ENCODE data around the gene SHISAL2A.
A peak's percentile ranks its signal among the peaks of the same experiment; 100 is the strongest.
"Not testable (repeated sequence)": the region's sequence is repeated elsewhere in the genome, so short reads cannot be mapped to it uniquely, and the experiment has no call there.

Gene SHISAL2A

DNA sequence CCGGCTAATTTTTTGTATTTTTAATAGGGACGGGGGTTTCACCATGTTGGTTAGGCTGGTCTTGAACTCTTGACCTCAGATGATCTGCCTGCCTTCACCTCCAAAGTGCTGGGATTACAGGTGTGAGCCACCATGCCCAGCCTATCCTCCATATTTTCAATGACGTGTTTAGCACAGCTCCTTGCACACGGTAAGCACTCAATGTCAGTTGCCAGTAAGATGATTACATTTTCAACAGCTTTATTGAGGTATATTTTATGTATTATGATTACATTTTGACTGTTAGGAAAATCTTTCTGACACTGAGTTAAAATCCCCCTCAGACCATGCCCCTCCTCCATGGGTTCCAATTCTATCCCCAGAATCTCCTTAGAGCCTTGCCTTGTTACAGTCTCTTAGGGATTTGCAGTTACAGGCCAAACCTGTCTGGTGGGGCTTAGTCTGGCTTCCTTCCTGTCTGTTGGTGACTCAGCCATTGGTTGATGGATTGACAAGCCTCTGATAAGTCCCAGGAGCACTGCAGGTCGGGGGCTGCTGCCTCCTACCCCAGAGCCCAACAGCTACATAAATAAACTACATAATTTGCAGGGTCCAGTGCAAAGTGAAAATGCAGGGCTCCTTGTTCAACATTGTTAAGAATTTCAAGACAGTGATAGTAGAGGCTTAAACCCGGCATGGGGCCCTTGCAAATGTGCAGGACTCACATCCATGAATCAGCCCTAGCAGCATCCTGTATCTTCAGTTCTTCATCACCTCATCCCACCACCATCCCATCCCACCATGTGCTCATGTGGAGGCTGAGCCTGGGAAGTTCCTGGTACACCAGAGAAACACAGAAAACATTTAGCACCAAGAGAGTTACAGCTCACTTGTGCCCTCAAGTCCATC is 41.8 kb downstream of the SHISAL2A start:
- intact Hi-C loops (cut with DNase I) = no loop called here
- DNase-seq = no peak

DNA sequence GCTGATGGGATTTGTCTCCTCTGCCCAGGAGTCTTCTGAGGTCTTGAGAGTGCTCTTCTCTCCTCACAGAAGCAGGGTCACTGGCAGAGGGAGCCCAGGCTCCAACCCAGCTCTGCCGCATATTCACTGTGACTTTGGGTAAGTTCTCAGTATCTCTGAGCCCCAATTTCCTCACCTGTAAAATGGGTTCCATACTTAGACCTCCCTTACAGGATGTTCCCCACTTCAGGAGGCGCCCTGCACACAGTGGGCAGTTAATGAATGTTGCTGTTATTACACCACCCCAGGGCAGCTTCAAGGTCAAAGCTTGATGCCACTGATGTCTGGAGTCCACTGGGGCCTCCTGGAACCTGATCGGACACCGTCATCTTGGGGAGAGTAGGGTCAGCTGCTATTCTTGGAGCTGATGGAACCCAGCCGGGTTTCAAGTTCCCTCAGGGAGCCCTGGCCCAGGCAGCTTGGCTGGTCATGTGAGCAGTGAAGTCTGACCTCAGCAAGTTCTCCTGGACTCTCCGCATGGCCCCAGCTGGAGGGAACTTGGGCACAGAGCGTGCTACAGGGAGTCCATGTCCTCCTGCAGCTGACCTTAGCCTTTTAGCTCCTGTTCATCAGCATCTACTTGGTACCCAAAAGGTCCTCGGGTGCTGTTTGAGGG is 43.4 kb downstream of the SHISAL2A start:
- peak in 36 of 42 donors; percentile 11 to 69 (median 44) for DNase-seq
- intact Hi-C loops (cut with DNase I) = no loop called here

DNA sequence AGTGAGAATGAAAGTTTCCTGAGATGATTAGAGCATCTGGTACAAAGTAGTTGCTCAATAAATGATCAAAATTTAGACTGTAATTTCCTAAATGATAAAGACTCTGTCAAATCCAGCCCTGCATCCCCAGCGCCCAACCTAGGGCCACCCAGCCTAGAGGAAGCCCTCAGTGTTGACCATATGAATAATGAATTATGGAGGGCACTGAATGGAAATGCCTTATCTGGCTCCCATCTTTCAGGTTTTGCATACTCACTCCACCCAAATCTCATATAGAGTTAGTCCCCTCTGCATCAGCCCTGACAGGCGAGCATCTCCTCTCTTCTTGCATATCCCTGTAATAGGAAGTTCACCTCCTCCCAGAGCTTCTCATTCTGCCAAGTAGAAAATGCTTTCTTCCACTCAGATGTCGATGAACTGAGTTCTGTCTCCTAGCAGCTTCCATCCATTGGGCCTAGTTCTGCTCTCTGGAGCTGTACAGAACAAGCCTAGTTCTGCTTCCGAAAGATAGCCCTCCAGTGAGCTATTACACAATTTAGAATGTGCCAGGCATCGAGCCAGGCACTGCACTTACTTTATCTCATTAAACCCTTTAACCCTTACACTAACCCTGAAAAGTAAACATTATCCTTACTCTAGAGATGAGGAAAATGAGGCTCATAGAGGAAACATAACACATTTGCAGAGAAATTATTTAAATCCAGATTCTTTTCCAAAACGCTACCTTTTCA is 44.3 kb downstream of the SHISAL2A start:
- no peak for DNase-seq
- intact Hi-C loops (cut with DNase I) = no loop called here

DNA sequence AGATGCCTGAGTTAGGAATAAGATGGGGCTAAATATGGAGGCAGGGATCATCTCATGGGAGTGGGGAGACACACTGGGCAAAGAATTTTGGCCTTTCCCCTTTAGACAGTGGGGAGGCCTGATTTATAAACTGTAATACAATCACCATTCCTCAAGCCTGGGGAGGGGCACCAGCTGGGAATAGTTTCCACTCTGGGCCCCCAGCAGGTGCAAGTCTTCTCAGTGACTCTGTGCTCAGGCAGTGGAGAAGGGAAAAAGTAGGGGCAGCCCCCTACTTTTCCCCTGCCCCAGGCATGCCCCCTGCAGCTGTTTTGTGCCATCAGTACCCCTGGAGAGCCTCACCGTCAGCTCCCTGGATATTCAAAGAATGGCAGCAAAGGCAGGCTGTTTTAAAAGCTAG is 46.1 kb downstream of the SHISAL2A start:
- intact Hi-C loops (cut with DNase I) = no loop called here
- no peak for DNase-seq

DNA sequence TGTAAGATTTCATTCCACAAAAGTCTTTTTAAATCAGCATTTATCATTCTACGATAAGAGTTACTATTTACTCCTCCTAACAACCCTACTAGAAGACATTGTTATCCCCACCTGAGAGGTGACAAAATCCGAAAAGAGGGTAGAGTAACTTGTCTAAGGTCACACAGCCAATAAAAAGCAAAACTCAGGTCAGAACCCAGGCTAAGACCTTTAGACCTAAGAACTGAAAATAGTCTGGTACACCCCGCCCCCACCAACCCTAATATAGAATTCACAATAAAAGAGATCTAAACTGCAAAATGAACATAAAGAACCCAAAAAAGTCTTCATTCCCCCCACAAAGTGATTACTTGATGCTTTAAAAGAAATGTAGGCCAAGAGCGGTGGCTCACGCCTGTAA is 46.5 kb downstream of the SHISAL2A start:
- intact Hi-C loops (cut with DNase I) = no loop called here
- no peak for DNase-seq

DNA sequence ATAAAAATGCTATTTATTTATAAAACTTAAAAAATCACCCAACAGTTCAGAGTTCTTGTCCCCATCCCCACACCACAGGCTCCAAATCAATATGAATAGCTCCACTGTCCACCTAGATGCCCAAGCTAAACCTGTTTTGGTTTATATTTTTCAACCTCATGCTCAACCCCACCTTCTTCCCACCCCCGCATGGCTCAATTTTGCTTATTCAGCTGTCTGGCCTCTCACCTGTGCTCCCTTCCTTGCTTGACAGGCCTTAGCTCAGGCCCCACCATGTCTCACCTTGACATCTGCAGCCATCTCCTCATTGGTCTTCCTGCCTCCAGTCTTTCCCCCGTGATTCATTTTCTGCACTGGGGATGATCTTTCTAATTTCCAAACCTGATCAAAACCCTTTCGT is 47.4 kb downstream of the SHISAL2A start:
- intact Hi-C loops (cut with DNase I) = loop anchor here (10.0 kb wide), 1 partner anchor 546 kb away; no protein-coding TSS in a partner anchor
- no peak for DNase-seq

DNA sequence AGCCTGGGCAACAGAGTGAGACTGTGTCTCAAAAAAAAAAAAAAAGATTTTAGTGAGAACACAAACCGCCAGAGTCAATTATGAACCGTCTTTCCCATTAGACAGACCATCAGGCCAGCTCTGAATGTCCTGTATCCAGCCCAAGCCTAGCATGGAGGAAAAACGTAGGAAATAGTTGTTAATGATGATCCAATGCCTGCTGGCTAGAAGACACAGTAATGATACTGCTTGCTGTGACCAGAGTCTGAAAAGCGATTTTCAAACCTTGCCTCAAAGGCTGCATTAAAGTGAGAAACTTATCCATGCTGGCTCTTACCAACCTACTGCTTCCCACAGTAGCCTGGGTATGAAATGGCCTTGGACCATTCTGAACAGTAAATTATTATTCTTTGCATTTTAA is 48.2 kb downstream of the SHISAL2A start:
- DNase-seq = no peak
- intact Hi-C loops (cut with DNase I) = loop anchor here (10.0 kb wide), 1 partner anchor 546 kb away; no protein-coding TSS in a partner anchor

DNA sequence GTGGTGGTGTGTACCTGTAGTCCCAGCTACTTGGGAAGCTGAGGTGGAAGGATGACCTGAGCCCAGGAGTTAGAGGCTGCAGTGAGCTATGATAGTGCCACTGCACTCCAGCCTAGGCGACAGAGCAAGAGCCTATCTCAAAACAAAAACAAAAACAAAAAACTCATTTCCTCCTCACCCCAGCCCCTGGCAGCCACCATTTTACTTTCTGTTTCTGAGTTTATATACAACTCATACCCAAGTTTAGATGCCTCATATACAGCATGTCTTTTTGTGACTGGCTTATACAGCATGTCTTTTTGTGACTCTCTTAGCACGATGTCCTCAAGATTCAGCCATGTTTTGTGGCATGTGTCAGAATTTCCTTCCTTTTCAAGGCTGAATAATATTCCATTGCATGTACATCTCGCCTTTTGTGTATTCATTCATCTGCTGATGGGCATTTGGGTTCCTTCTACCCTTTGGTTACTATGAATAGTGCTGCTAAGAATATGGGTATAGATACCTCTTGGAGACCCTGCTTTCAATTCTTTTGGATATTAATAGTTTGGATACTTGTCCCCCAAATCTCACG is 50.5 kb downstream of the SHISAL2A start:
- no peak for DNase-seq

DNA sequence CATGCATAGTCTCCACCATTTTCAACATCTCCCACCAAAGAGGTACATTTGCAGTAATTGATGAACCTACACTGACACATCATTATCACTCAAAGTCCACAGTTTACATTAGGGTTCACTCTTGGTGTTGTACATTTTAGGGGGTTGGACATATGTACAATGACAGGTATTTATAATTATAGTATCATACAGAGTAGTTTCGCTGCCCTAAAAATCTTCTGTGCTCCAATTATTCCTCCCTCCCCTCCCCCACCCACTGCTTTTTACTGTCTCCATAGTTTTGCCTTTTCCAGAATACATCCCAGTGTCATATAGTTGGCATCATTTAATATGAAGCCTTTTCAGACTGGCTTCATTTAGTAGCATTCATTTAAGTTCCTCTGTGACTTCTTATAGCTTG is 51.6 kb downstream of the SHISAL2A start:
- intact Hi-C loops (cut with DNase I) = loop anchor here (10.0 kb wide), 1 partner anchor 550 kb away; no protein-coding TSS in a partner anchor

More for the DNA sequence above, 50.5 kb downstream of the SHISAL2A start:
- intact Hi-C loops (cut with DNase I) = loop anchor here (10.0 kb wide), 1 partner anchor 549 kb away; no protein-coding TSS in a partner anchor

DNA sequence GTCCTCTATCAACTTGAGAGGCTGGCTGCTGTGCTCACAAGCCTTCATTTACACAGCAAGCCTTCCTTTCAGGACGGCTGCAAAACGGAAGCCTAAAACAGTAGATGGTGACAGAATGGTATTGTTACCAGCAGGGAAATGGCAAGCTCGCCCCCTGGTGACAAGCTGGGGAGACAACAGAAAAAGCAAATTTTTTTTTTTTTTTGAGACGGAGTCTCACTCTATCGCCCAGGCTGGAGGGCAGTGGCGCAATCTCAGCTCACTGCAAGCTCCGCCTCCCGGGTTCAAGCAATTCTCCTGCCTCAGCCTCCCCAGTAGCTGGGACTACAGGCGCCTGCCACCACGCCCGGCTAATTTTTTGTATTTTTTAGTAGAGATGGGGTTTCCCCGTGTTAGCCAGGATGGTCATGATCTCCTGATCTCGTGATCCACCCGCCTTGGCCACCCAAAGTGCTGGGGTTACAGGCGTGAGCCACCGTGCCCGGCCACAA is 53.3 kb downstream of the SHISAL2A start:
- DNase-seq = peak; percentile 34 to 87 (median 68)
- intact Hi-C loops (cut with DNase I) = loop anchor here (10.0 kb wide), 1 partner anchor 552 kb away; no protein-coding TSS in a partner anchor

More for the DNA sequence above, 51.6 kb downstream of the SHISAL2A start:
- no peak for DNase-seq

DNA sequence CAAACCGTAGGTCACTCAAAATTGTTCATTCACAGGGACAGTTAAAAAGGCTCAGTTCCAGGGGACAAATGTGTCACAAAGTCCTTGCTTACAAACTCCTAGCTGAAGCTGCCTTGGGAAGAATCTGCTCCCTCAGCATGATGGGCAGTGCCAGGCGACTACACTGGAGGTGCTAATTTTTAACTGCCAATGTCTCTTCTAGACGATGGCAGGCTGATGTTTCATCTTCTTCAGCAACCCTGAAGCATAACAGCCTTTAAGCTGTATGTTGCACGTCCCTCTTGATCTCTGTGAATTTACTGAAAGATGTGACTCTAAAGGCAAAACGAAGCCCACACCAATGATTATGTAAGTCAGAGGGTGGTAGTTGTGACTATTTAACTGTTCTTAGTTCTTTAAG is 53.9 kb downstream of the SHISAL2A start:
- DNase-seq = peak in 2 of 42 donors; percentile 10 to 30
- intact Hi-C loops (cut with DNase I) = loop anchor here (10.0 kb wide), 1 partner anchor 552 kb away; no protein-coding TSS in a partner anchor

DNA sequence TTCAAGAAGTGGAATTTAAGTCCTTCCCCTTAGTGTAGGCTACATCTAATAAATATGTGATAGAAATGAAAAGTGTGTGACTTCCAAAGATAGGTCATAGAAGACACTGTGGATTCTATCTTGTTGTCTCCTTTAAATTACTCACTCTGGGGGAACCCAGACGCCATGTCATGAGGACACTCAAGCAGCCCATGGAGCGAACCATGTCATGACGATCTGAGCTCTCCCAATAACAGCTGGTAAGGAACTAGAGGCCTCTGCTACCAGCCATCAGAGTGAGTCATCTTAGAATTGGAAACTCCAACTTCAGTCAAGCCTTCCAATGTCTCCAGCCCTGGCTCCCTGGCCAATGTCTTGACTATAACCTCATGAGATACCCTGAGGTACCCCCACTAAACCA is 58.9 kb downstream of the SHISAL2A start:
- intact Hi-C loops (cut with DNase I) = no loop called here
- no peak for DNase-seq

DNA sequence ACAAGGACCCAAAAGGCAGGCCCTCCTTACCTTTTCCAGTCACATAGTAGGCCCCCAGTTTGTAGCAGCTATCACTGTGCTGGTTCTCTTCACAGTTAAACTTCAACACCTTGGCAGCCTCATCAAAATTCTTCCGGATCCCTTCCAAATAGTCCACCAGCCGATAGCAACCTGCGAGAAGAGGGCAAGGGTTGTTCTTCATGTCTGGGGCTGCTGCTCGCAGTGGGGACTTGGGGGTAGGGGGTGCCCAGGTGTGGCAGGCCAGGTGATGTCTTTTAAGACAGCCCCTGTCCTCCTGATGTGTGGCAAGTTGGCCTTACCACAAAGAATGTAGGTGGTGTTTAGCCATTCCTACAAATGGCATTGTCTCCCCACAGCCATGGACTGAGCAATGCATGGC is 59.7 kb downstream of the SHISAL2A start:
- intact Hi-C loops (cut with DNase I) = no loop called here
- no peak for DNase-seq

DNA sequence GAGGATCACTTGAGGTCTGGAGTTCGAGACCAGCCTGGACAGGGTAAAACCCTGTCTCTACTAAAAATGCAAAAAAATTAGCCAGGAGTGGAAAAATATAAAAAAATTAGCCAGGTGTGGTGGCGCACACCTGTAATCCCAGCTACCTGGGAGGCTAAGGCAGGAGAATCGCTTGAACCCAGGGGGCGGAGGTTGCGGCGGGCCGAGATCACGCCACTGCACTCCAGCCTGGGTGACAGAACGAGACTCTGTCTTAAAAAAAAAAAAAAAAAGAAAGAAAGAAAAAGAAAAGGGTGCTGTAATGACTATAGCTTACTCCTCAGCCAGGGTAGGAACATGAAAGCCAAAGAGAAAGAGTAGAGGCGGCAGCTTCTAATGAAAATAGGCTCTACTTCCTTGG is 60.4 kb downstream of the SHISAL2A start:
- DNase-seq; intact Hi-C loops (cut with DNase I): not testable (repeated sequence)

DNA sequence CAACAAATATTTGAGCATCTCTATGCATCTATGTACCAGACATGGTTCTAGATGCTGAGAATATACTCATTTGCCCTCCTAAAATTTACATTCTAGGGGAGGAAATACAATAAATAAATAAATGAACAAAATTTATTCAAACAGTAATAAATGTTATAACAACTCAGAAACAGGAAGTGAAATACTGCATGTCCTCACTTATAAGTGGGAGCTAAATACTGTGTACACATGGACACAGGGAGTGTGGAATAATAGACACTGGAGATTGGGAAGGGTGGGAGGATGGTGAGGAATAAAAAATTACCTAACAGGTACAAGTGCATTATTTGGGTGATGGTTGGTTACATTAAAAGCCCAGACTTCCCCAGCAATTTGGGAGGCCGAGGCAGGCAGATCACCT is 60.9 kb downstream of the SHISAL2A start:
- intact Hi-C loops (cut with DNase I) = no loop called here

DNA sequence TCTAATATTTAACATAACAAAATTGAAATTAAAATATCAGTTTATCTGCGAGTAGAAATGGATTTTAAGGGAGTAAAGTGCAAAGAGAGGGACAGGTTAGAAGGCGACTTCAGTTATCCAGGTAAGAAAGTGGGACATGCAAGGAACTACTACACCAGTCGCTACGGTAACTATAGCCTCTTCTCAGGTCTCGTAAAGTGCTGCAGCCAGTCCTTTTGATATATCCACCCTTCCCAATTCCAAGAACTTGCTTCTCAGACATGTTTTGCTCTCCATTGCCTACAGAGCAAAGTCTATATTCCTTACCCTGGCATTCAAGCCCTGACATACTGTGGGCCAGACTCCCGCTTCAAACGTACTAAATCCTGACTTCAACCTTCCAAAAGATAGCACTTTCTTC is 62.7 kb downstream of the SHISAL2A start:
- intact Hi-C loops (cut with DNase I) = no loop called here

More for the DNA sequence above, 60.9 kb downstream of the SHISAL2A start:
- no peak for DNase-seq

DNA sequence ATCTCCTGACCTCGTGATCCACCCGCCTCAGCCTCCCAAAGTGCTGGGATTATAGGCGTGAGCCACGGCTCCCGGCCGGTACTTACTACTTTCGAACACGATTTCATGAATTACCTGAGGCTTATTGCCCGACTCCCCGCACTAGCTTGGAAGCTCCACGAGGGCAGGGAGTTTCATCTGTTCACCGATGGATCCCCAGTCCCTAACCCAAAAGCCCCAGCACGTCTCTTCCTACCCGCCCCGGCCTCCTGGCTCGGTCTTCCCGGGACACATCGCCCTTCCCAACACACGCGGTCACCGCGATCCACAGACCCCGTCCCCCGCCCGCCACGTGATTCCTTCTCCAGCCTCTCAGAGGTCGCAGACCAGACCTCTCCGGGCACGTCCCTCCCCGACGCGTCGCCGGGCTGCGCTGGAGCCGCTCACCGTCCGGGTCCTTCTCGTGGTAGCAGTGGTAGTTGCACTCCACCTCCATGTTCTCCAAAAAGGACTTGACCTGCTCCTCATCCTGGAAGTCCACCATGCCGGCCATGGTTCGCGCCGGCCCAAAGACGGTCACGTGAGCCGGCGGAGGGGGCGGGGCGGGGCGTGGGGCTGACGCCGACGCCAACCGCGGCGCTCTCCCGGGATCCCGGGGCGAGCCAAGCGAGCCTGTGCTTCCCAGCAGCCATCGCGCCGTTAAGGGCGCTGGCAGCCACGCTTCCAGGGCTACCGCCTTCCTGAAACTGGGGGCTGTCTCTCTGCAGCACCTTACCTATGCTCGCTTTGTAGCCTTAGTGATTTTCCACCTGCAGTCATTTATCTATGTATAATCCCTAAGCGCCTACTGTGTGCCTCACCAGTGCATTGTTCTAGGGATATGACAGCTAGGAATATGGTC is 65.1 kb downstream of the SHISAL2A start, which contains the start of gene COA7:
Gene COA7 (minus strand): TSS at position 553 of the 880 bp plus-strand sequence. CDS start 21 bp downstream, at position 532.
- peak; percentile 67 to 95 (median 89) for DNase-seq
- intact Hi-C loops (cut with DNase I) = loop anchor here (2.0 kb wide), 1 partner anchor 29 kb away; the partner anchor contains the start of gene ZYG11B

More for the DNA sequence above, 62.7 kb downstream of the SHISAL2A start:
- DNase-seq = no peak
